Right cardiac atrium (tissue), 5 donors: ENCODE data around the gene PATL2. TPM values are rescaled to one million over a fixed set of nuclear protein-coding genes. Genes with fewer than 3 reads are reported as not detected.
"Not testable (repeated sequence)": the region's sequence is repeated elsewhere in the genome, so short reads cannot be mapped to it uniquely, and the experiment has no call there.

ENCODE experiments used
- ATAC-seq, 2 donors: fragments of 200-7000 bp; cut with Tn5 transposase; one replicate each; pipeline versions ENCODE4 v1.8.0 to v1.9.1; 2020; ENCODE audit warnings: moderate library complexity in 2 of 2, mild to moderate bottlenecking in 1 of 2
- DNase-seq, 3 donors: peaks; one replicate each; pipeline ENCODE4 v3.0.0-alpha.2; 2020
- H3K27ac ChIP-seq: one replicate; pipeline ENCODE4 v1.5.1; 2013; ENCODE audit warnings: mild to moderate bottlenecking, low read length, control low read depth, moderate library complexity
- H3K27me3 ChIP-seq: one replicate; pipeline ENCODE4 v1.6.1; 2013; ENCODE audit not compliant: control insufficient read depth, insufficient read depth
- H3K4me1 ChIP-seq: one replicate; pipeline ENCODE4 v1.6.1; 2013; ENCODE audit warnings: low read length; ENCODE audit not compliant: control insufficient read depth, insufficient read depth
- H3K4me3 ChIP-seq: one replicate; pipeline ENCODE4 v1.5.1; 2013; ENCODE audit warnings: low read length, control low read depth
- H3K9me3 ChIP-seq: one replicate; pipeline ENCODE4 v1.6.1; 2013; ENCODE audit warnings: low read length; ENCODE audit not compliant: control insufficient read depth
- WGBS: extraction: QIAGEN DNeasy Blood & Tissue Kit; methylation state at CpG from one replicate; pipeline ENCODE4 v1.1.7; 2013; 5-methylcytosine and 5-hydroxymethylcytosine counted together
- intact Hi-C, 4 donors: fragments of 100-400 bp; cut with DNase I; formaldehyde crosslinking; loops; one replicate each; pipeline versions ENCODE4 v1.11.0 to v1.14.0; 2022 to 2023
- long read RNA-seq, 4 donors: library from polyadenylated mRNA; unstranded; transcript quantifications; one replicate each; pipeline ENCODE4 v2.0.0, GENCODE V29; 2020 to 2021
- polyA plus RNA-seq: library from polyadenylated mRNA; stranded (reverse); fragments of 200-250 nt; gene quantifications from one replicate; pipeline ENCODE4 v1.2.3, GENCODE V29; 2013
- total RNA-seq, 4 donors: library from RNA; stranded (reverse); fragmentation: NEBNext Ultra II Directional; extraction: Animal tissue kit (Norgen Biotek cat#: 25700); gene quantifications; one replicate each; pipeline ENCODE4 v1.2.1, GENCODE V29; 2021
- donor health status: healthy with polysubstance abuse.
- donor health status: DM: no; HTN: yes; CAD: no.
- donor health status: DM: no; HTN: no; CAD: no.
- donor health status: DM: no; HTN: yes; CAD: no; lungs with severe emphysema.
- donor health status: DM: yes; HTN: yes; CAD: no.

Gene PATL2
- 1 to 10 TPM; 2.4 to 6.6 (median 3.9) TPM for total RNA-seq
- polyA plus RNA-seq: 8.3 TPM
- long read RNA-seq, donor 1: 0 reads
- long read RNA-seq, donor 2: 0 reads
- long read RNA-seq, donor 3, partial matches to known transcripts: 0 of 1 reads
- long read RNA-seq, donor 3, other reads (novel, unspliced or antisense): 1 of 1 reads
- long read RNA-seq, donor 4, partial matches to known transcripts: 0 of 2 reads
- long read RNA-seq, donor 4, other reads (novel, unspliced or antisense): 1 of 2 reads

DNA sequence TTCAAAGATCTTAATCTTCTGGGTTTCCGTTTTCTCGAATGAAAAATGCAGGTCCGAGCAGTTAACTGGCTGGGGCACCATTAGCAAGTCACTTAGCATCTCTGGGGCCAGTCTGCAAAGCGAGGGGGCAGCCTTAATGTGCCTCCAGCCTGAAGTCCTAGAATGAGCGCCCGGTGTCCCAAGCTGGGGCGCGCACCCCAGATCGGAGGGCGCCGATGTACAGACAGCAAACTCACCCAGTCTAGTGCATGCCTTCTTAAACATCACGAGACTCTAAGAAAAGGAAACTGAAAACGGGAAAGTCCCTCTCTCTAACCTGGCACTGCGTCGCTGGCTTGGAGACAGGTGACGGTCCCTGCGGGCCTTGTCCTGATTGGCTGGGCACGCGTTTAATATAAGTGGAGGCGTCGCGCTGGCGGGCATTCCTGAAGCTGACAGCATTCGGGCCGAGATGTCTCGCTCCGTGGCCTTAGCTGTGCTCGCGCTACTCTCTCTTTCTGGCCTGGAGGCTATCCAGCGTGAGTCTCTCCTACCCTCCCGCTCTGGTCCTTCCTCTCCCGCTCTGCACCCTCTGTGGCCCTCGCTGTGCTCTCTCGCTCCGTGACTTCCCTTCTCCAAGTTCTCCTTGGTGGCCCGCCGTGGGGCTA lies at the start of gene PATL2, which contains the start of gene B2M:
PATL2 (minus strand) TSS at position 228 of the 647 bp plus-strand sequence. CDS start 34,833 bp downstream, outside the sequence.
B2M (plus strand) TSS at position 422 of the 647 bp plus-strand sequence; CDS start at position 452, 30 bp downstream.
- WGBS: under 1% methylated on average over 37 of the region's 37 CpGs
- Histone ChIP-seq H3K27ac (peak within 1 kb of the TSS; percentile 97), H3K4me3 (peak within 1 kb of the TSS; percentile 76), H3K4me1 (peaks cover 2% of the 10 kb centered on the region), H3K9me3 (no peaks in the 10 kb centered on the region), H3K27me3 (no peaks in the 10 kb centered on the region)
- intact Hi-C loops: no loop called here
- peak; percentile 94 to 98 (median 98) for DNase-seq
- ATAC-seq: peak; percentile 96 to 97

DNA sequence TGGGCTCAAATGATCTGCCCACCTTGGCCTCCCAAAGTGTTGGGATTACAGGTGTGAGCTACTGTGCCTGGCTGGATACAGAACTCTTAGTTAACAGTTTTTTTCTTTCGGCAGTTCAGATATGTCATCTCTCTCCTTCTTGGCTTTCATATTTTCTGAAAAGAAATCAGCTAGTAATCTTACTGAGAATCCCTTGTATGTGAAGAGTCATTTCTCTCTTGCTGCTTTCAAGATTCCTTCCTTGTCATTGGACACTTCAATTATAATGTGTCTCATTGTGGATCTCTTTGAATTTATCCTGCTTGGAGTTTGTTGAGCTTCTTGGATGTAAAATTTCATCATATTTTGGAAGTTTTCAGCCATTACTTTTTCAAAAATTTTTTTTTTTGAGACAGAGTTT lies 42.2 kb upstream of the PATL2 start:
- no peak for DNase-seq
- 94% methylated on average over 1 of the region's 1 CpG for WGBS
- no peak for ATAC-seq
- H3K27me3 ChIP-seq: no peaks in the 10 kb centered on the region
- no peak overlapping the region for H3K27ac ChIP-seq
- H3K9me3 ChIP-seq: no peaks in the 10 kb centered on the region
- intact Hi-C loops: no loop called here
- no peak overlapping the region for H3K4me3 ChIP-seq
- H3K4me1 ChIP-seq: no peaks in the 10 kb centered on the region

DNA sequence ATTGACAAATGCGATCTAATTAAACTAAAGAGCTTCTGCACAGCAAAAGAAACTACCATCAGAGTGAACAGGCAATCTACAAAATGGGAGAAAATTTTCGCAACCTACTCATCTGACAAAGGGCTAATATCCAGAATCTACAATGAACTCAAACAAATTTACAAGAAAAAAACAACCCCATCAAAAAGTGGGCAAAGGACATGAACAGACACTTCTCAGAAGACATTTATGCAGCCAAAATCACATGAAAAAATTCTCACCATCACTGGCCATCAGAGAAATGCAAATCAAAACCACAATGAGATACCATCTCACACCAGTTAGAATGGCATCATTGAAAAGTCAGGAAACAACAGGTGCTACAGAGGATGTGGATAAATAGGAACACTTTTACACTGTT lies 32.3 kb upstream of the PATL2 start:
- H3K4me3 ChIP-seq, H3K9me3 ChIP-seq, H3K4me1 ChIP-seq, H3K27ac ChIP-seq, DNase-seq, H3K27me3 ChIP-seq, ATAC-seq, intact Hi-C loops: not testable (repeated sequence)
- 83% methylated on average over 1 of the region's 2 CpGs for WGBS

DNA sequence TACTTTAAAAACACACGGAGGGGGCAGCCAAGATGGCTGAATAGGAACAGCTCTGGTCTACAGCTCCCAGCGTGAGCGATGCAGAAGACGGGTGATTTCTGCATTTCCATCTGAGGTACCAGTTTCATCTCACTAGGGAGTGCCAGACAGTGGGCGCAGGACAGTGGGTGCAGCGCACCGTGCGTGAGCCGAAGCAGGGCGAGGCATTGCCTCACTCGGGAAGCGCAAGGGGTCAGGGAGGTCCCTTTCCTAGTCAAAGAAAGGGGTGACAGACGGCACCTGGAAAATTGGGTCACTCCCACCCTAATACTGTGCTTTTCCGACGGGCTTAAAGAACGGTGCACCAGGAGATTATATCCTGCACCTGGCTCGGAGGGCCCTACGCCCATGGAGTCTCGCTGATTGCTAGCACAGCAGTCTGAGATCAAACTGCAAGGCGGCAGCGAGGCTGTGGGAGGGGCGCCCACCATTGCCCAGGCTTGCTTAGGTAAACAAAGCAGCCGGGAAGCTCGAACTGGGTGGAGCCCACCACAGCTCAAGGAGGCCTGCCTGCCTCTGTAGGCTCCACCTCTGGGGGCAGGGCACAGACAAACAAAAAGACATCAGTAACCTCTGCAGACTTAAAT lies 28.2 kb upstream of the PATL2 start:
- H3K4me1 ChIP-seq, H3K27me3 ChIP-seq, H3K4me3 ChIP-seq, ATAC-seq, DNase-seq, H3K9me3 ChIP-seq, H3K27ac ChIP-seq: not testable (repeated sequence)
- intact Hi-C loops: loop anchor here in 3 of 4 donors (5.0 to 10.0 kb wide), 3 partner anchors 72 to 145 kb away; partner anchors contain the start of gene SPG11 (in 2 of the 3)
- 82% methylated on average over 19 of the region's 24 CpGs for WGBS

DNA sequence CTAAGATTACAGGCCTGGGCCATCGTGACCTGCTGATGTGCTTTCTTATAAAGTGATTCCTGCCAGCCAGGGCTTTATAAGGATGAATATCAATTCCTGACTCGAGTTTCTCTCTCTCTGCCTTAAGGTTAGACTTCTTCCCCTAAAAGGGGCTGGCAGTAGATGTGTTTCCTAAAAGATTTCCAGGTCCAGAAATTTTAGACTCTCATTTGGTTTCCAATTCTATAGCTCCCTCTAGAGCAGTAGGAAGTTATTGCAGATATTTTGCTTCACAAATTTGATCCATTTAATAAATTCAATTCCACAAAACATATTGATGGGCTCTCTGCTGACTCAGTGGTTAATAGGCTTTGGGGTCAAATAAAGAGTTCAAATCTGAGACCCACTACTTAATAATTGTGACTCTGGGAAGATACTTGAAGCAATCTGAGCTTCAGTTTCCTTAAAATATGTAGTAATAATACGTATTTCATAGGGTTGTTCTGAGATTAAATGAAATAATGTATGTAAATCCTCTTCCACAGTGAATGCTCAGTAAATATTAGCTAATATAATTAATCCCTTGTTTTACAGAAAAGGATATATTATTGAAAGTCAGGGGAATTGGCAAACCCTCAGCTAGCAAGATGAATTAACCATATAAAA lies 27.3 kb upstream of the PATL2 start:
- no peaks in the 10 kb centered on the region for H3K4me1 ChIP-seq

DNA sequence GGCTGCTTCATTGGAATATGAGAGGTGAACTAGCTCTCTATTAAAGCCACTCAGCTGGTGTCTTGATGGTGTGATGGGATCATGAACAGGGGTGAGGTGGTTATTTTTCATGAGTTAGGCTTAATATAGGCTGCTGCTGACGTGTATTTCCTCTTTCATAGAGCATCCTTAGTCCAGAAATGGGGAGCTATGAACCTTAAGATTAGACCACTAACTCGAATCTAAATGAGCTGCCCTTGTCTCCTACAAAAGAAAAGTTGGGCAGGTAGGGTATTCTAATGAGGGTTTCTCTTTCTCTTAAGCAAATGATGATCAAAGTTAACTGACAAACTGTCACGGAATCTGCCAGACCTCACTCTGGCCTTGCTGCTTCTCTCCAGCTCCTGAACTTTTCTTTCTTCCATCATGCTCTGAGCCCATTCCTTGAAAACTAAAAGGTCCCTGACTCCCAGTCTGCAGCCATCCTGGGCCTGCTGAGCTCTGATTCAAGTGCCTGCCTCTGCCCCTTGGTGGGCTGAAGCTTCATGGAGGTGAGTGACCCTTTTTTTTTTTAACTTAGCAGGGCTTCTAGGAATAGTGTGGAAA lies 25.1 kb upstream of the PATL2 start, which contains the start of gene TRIM69:
TRIM69 (plus strand) TSS at position 348 of the 585 bp plus-strand sequence; CDS start at position 525, 177 bp downstream.
- no peak for DNase-seq
- Histone ChIP-seq H3K9me3 (no peaks in the 10 kb centered on the region), H3K4me1 (no peaks in the 10 kb centered on the region), H3K27me3 (no peaks in the 10 kb centered on the region), H3K27ac (peak within 1 kb of the TSS; percentile 89), H3K4me3 (no peak within 1 kb of the TSS)
- 69% methylated on average over 3 of the region's 3 CpGs for WGBS
- intact Hi-C loops: loop anchor here in 3 of 4 donors (5.0 to 10.0 kb wide), 3 partner anchors 69 to 141 kb away; partner anchors contain the start of gene SPG11 (in 2 of the 3)
- no peak for ATAC-seq

More for the DNA sequence above, 27.3 kb upstream of the PATL2 start:
- WGBS: 65% methylated on average over 3 of the region's 3 CpGs
- no peaks in the 10 kb centered on the region for H3K9me3 ChIP-seq
- no peaks in the 10 kb centered on the region for H3K27me3 ChIP-seq
- ATAC-seq (peak; percentile 26 to 31), DNase-seq (no peak)
- no peak overlapping the region for H3K4me3 ChIP-seq
- no peak overlapping the region for H3K27ac ChIP-seq
- intact Hi-C loops: loop anchor here in 3 of 4 donors (5.0 to 10.0 kb wide), 3 partner anchors 71 to 144 kb away; partner anchors contain the start of gene SPG11 (in 2 of the 3)

DNA sequence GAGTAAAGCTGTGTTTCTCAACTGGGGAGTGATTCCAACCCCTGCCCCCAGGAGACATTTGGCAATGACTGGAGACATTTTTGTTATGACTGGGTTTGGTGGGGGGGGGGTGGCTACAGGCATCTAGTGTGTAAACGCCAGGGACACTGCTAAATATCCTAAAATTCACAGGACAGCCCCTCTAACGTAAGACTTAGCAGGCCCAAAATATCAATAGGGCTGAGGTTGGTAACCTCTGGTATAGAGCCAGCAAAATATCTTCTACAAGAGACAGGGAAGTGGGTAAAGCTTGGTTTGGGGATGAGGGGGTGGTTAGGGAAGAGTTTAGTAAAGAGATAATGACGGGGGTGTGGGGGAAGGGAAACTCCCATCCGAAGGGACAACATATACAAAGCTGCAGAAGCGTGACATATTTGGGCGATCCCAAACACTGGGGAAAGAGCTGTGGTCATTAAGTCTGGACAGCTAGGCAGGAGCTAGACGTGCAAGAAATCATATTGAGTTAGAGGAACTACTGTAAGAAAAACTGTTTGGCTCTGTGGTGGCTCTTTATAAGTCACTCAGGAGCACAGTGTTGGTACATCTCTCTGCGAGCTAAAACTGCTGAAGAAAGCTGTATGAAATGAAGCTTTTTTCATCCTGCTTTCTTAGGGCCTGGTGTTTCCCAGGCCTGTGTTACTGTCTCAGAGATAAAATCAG lies 24.5 kb upstream of the PATL2 start:
- Histone ChIP-seq H3K27me3 (no peaks in the 10 kb centered on the region), H3K27ac (peak overlapping the region; percentile 89), H3K9me3 (no peaks in the 10 kb centered on the region), H3K4me1 (no peaks in the 10 kb centered on the region), H3K4me3 (no peak overlapping the region)
- peak; percentile 67 to 78 (median 76) for DNase-seq
- WGBS: 40% methylated on average over 8 of the region's 8 CpGs
- intact Hi-C loops: loop anchor here in 3 of 4 donors (5.0 to 10.0 kb wide), 3 partner anchors 68 to 141 kb away; partner anchors contain the start of gene SPG11 (in 2 of the 3)
- peak; percentile 58 to 71 for ATAC-seq

DNA sequence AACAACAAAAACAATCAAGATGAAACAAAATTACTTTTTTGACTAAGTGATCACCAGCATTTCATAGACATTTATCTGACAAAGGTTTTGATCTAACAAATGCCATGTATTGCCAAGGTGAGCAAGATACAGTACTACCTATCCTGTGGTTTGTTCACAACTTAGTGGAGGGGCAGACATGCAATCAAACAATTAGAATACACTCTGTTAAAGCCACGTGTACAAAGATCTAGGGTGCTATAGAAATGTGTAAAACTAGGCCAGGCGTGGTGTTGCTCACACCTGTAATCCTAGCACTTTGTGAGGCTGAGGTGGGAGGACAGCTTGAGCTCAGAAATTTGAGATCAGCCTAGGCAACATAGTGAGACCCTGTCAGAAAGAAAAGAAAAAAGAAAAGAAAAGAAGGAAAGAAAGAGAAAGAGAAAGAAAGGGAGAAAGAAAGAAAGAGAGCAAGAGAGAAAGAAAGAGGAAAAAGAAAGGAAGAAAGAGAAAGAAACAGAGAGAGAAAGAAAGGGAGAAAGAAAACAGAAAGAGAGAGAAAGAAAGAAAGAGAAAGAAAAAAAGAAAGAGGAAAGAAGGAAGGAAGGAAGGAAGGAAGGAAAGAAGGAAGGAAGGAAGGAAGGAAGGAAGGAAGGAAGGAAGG lies 23.8 kb upstream of the PATL2 start:
- no peak for ATAC-seq
- intact Hi-C loops: loop anchor here in 3 of 4 donors (5.0 to 10.0 kb wide), 3 partner anchors 68 to 140 kb away; partner anchors contain the start of gene SPG11 (in 2 of the 3)
- Histone ChIP-seq H3K27ac (no peak overlapping the region), H3K4me3 (no peak overlapping the region), H3K9me3 (no peaks in the 10 kb centered on the region), H3K27me3 (no peaks in the 10 kb centered on the region), H3K4me1 (no peaks in the 10 kb centered on the region)
- 72% methylated on average over 2 of the region's 2 CpGs for WGBS
- no peak for DNase-seq

DNA sequence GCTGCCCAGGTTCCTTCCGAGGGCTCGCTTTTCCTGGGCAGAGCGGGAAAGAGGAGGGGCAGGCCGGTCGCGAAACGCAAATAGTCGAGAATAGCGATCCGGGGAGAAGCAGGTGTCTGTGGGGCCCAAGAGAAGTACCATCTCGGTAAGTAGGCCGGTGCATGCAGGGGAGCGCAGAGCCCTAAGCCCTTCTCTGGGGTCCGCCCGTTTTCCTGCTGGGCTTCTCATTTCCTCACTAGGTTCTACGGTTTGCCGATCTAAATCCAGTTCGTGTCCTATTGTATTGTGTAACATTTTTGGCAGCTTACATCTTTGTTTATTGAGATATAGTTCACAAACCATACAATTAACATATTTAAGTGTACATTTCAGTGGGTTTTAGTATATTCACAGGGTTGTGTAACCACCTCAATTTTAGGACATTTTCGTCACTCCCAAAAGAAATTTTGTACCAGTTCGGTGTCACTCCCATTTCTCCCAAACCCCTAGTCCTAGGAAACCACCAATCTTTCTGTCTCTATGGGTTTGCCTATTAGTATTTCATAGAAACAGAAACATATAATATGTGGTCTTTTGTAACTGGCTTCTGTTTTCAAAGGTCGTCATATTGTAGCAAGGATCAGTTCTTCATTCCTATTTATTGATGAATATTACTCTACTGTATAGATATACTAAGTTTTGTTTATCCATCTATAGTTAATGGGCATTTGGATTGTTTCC lies 18.4 kb upstream of the PATL2 start:
- peak overlapping the region; percentile 99 for H3K27ac ChIP-seq
- H3K4me3 ChIP-seq: peak overlapping the region; percentile 65
- no peaks in the 10 kb centered on the region for H3K9me3 ChIP-seq
- intact Hi-C loops: loop anchor here in 2 of 4 donors (2.0 to 10.0 kb wide), 2 partner anchors 67 to 135 kb away; partner anchors contain the start of gene SPG11 (in 1 of the 2)
- no peaks in the 10 kb centered on the region for H3K4me1 ChIP-seq
- WGBS: 3% methylated on average over 21 of the region's 21 CpGs
- peak; percentile 17 to 30 for ATAC-seq
- H3K27me3 ChIP-seq: no peaks in the 10 kb centered on the region
- DNase-seq: peak; percentile 21 to 61 (median 60)
